Immature natural killer cell (primary cell): ENCODE data around the gene LHCGR. TPM values are rescaled to one million over a fixed set of nuclear protein-coding genes. Genes with fewer than 3 reads are reported as not detected.
"Not testable (repeated sequence)": the region's sequence is repeated elsewhere in the genome, so short reads cannot be mapped to it uniquely, and the experiment has no call there.

Source experiments
- DNase-seq, 3 donors: peaks; one replicate each; pipeline ENCODE4 v3.0.0; 2022; ENCODE audit warnings: mixed read lengths in 1 of 3
- H3K27ac Mint-ChIP-seq, 6 donors: one replicate each; pipeline ENCODE4 v1.8.0; 2020; ENCODE audit warnings: mixed read lengths in 6 of 6, mild to moderate bottlenecking in 5 of 6, inconsistent platforms in 4 of 6, moderate library complexity in 3 of 6
- H3K27me3 Mint-ChIP-seq, 3 donors: one replicate each; pipeline ENCODE4 v1.8.0; 2020 to 2021; ENCODE audit warnings: low read depth in 3 of 3, mild to moderate bottlenecking in 3 of 3, mixed read lengths in 3 of 3, moderate library complexity in 3 of 3, inconsistent platforms in 1 of 3
- H3K36me3 Mint-ChIP-seq, 3 donors: one replicate each; pipeline ENCODE4 v1.8.0; 2020; ENCODE audit warnings: mixed read lengths in 3 of 3, inconsistent platforms in 2 of 3, mild to moderate bottlenecking in 2 of 3
- H3K4me1 Mint-ChIP-seq, 2 donors: one replicate each; pipeline ENCODE4 v1.8.0; 2020; ENCODE audit warnings: inconsistent platforms in 2 of 2, mild to moderate bottlenecking in 2 of 2, mixed read lengths in 2 of 2, moderate library complexity in 1 of 2
- H3K4me3 Mint-ChIP-seq, 5 donors: one replicate each; pipeline ENCODE4 v1.8.0; 2020; ENCODE audit warnings: mild to moderate bottlenecking in 5 of 5, mixed read lengths in 5 of 5, inconsistent platforms in 3 of 5, moderate library complexity in 3 of 5
- H3K9me3 Mint-ChIP-seq, 6 donors: one replicate each; pipeline ENCODE4 v1.8.0; 2020; ENCODE audit warnings: mild to moderate bottlenecking in 6 of 6, mixed read lengths in 6 of 6, inconsistent platforms in 4 of 6, moderate library complexity in 3 of 6
- polyA plus RNA-seq, 3 donors: library from polyadenylated mRNA; unstranded; fragments of 300-500 nt; fragmentation: Illumina TruSeq; gene quantifications; one replicate each; pipeline ENCODE4 v1.2.3, GENCODE V29; 2021

LHCGR gene
- polyA plus RNA-seq, 3 donors from 2014 or later = not detected

- Mint-ChIP-seq H3K27ac (no peak overlapping the region), H3K4me3 (no peak overlapping the region), H3K9me3 (peaks cover 0 to 13% (median 6%) of the 10 kb centered on the region in 6 donors), H3K36me3 (no peaks in the 10 kb centered on the region), H3K27me3 (peaks cover 0 to 3% (median 2%) of the 10 kb centered on the region in 3 donors), H3K4me1 (no peaks in the 10 kb centered on the region)
- no peak for DNase-seq
Measured at GRCh38 chr2:48767330-48767729, 11.8 kb upstream of the LHCGR start.

- Mint-ChIP-seq H3K4me3 (no peak overlapping the region), H3K9me3 (peaks cover 7 to 13% (median 9%) of the 10 kb centered on the region in 6 donors), H3K27me3 (peaks cover 0 to 5% (median 2%) of the 10 kb centered on the region in 3 donors), H3K36me3 (no peaks in the 10 kb centered on the region), H3K4me1 (no peaks in the 10 kb centered on the region), H3K27ac (no peak overlapping the region)
- DNase-seq = no peak
Measured at GRCh38 chr2:48760826-48761225, 5.3 kb upstream of the LHCGR start.

- Mint-ChIP-seq H3K27ac (no peak overlapping the region), H3K4me1 (no peaks in the 10 kb centered on the region), H3K4me3 (no peak overlapping the region), H3K36me3 (no peaks in the 10 kb centered on the region), H3K9me3 (peaks cover 4 to 14% (median 10%) of the 10 kb centered on the region in 6 donors), H3K27me3 (peaks cover 0 to 8% (median 4%) of the 10 kb centered on the region in 3 donors)
- DNase-seq = no peak
Measured at GRCh38 chr2:48759682-48760081, 4.2 kb upstream of the LHCGR start.

GRCh38 chr2:48756289-48756688 lies 765 bp upstream of the LHCGR start:
- H3K27me3 Mint-ChIP-seq = peaks cover 0 to 12% (median 7%) of the 10 kb centered on the region in 3 donors
- no peak for DNase-seq
- H3K4me1 Mint-ChIP-seq = no peaks in the 10 kb centered on the region
- no peaks in the 10 kb centered on the region for H3K36me3 Mint-ChIP-seq
- no peak overlapping the region for H3K4me3 Mint-ChIP-seq
- H3K27ac Mint-ChIP-seq = no peak overlapping the region
- peaks cover 0 to 14% (median 5%) of the 10 kb centered on the region in 6 donors for H3K9me3 Mint-ChIP-seq

GRCh38 chr2:48754874-48755273 lies 650 bp downstream of the LHCGR start:
- H3K4me1 Mint-ChIP-seq = no peaks in the 10 kb centered on the region
- H3K27ac Mint-ChIP-seq = no peak overlapping the region
- DNase-seq = no peak
- H3K36me3 Mint-ChIP-seq = no peaks in the 10 kb centered on the region
- peaks cover 0 to 12% (median 7%) of the 10 kb centered on the region in 3 donors for H3K27me3 Mint-ChIP-seq
- H3K9me3 Mint-ChIP-seq = peaks cover 0 to 12% (median 4%) of the 10 kb centered on the region in 6 donors
- no peak overlapping the region for H3K4me3 Mint-ChIP-seq

- Mint-ChIP-seq H3K4me1 (no peaks in the 10 kb centered on the region), H3K4me3 (no peak overlapping the region), H3K27ac (no peak overlapping the region), H3K9me3 (peaks cover 0 to 7% (median 4%) of the 10 kb centered on the region in 6 donors), H3K36me3 (no peaks in the 10 kb centered on the region), H3K27me3 (peaks cover 0 to 10% (median 7%) of the 10 kb centered on the region in 3 donors)
- DNase-seq = no peak
Measured at GRCh38 chr2:48753228-48753627, 2.3 kb downstream of the LHCGR start.

GRCh38 chr2:48750128-48750739 lies 5.3 kb downstream of the LHCGR start:
- Mint-ChIP-seq H3K4me3 (no peak overlapping the region), H3K36me3 (no peaks in the 10 kb centered on the region), H3K27ac (no peak overlapping the region)

GRCh38 chr2:48749291-48750127 lies 6.0 kb downstream of the LHCGR start:
- H3K36me3 Mint-ChIP-seq = no peaks in the 10 kb centered on the region
- H3K27me3 Mint-ChIP-seq = peaks cover 0 to 8% (median 0%) of the 10 kb centered on the region in 3 donors
- no peak overlapping the region for H3K27ac Mint-ChIP-seq
- peaks cover 0 to 7% (median 2%) of the 10 kb centered on the region in 6 donors for H3K9me3 Mint-ChIP-seq
- H3K4me3 Mint-ChIP-seq = no peak overlapping the region
- DNase-seq = no peak
- no peaks in the 10 kb centered on the region for H3K4me1 Mint-ChIP-seq

More at GRCh38 chr2:48750128-48750739, 5.3 kb downstream of the LHCGR start:
- no peaks in the 10 kb centered on the region for H3K4me1 Mint-ChIP-seq
- DNase-seq = no peak
- peaks cover 0 to 10% (median 6%) of the 10 kb centered on the region in 3 donors for H3K27me3 Mint-ChIP-seq
- H3K9me3 Mint-ChIP-seq = peaks cover 0 to 7% (median 3%) of the 10 kb centered on the region in 6 donors

GRCh38 chr2:48747319-48747718 lies 8.2 kb downstream of the LHCGR start:
- no peak overlapping the region for H3K27ac Mint-ChIP-seq
- no peaks in the 10 kb centered on the region for H3K4me1 Mint-ChIP-seq
- H3K36me3 Mint-ChIP-seq = no peaks in the 10 kb centered on the region
- peaks cover 0 to 7% (median 2%) of the 10 kb centered on the region in 6 donors for H3K9me3 Mint-ChIP-seq
- no peak overlapping the region for H3K4me3 Mint-ChIP-seq
- peaks cover 0 to 1% (median 0%) of the 10 kb centered on the region in 3 donors for H3K27me3 Mint-ChIP-seq
- no peak for DNase-seq

- H3K27ac Mint-ChIP-seq, H3K27me3 Mint-ChIP-seq, H3K4me1 Mint-ChIP-seq, DNase-seq, H3K4me3 Mint-ChIP-seq, H3K36me3 Mint-ChIP-seq: not testable (repeated sequence)
- peaks cover 0 to 12% (median 5%) of the 10 kb centered on the region in 6 donors for H3K9me3 Mint-ChIP-seq
Measured at GRCh38 chr2:48739236-48739635, 16.3 kb downstream of the LHCGR start.

- Mint-ChIP-seq H3K9me3 (peaks cover 0 to 12% (median 5%) of the 10 kb centered on the region in 6 donors), H3K4me1 (no peaks in the 10 kb centered on the region), H3K4me3 (no peak overlapping the region), H3K27ac (no peak overlapping the region), H3K36me3 (no peaks in the 10 kb centered on the region), H3K27me3 (peaks cover 0 to 5% (median 3%) of the 10 kb centered on the region in 3 donors)
- DNase-seq = no peak
Measured at GRCh38 chr2:48738806-48739205, 16.7 kb downstream of the LHCGR start.

- peaks cover 0 to 5% (median 3%) of the 10 kb centered on the region in 3 donors for H3K27me3 Mint-ChIP-seq
- H3K9me3 Mint-ChIP-seq = peaks cover 0 to 18% (median 6%) of the 10 kb centered on the region in 6 donors
- DNase-seq = no peak
- no peak overlapping the region for H3K4me3 Mint-ChIP-seq
- H3K4me1 Mint-ChIP-seq = no peaks in the 10 kb centered on the region
- H3K27ac Mint-ChIP-seq = no peak overlapping the region
- no peaks in the 10 kb centered on the region for H3K36me3 Mint-ChIP-seq
Measured at GRCh38 chr2:48736251-48736650, 19.3 kb downstream of the LHCGR start.

- no peak for DNase-seq
Measured at GRCh38 chr2:48734576-48735303, 20.8 kb downstream of the LHCGR start.

More at GRCh38 chr2:48734576-48735303, 20.8 kb downstream of the LHCGR start:
- no peak overlapping the region for H3K27ac Mint-ChIP-seq
- H3K27me3 Mint-ChIP-seq = peaks cover 0 to 5% (median 3%) of the 10 kb centered on the region in 3 donors
- H3K36me3 Mint-ChIP-seq = no peaks in the 10 kb centered on the region
- H3K4me1 Mint-ChIP-seq = no peaks in the 10 kb centered on the region
- peaks cover 0 to 18% (median 6%) of the 10 kb centered on the region in 6 donors for H3K9me3 Mint-ChIP-seq
- no peak overlapping the region for H3K4me3 Mint-ChIP-seq
